Fibroblast of villous mesenchyme (primary cell): ENCODE results near the gene CLSTN1. TPM values are rescaled to one million over a fixed set of nuclear protein-coding genes. Genes with fewer than 3 reads are reported as not detected.

Source experiments
- DNase-seq: peaks from one replicate; pipeline ENCODE4 v3.0.0-alpha.2; 2010; ENCODE audit warnings: low read depth
- H3K4me3 ChIP-seq: 2 replicates; pipeline ENCODE4 v1.5.1; 2011; ENCODE audit warnings: low read depth, mild to moderate bottlenecking, low read length
- total RNA-seq: library from RNA; depleted of rRNA; stranded (reverse); fragments of >200 nt; gene quantifications from 2 replicates; pipeline ENCODE4 v1.2.3, GENCODE V29; 2012
- TF ChIP-seq, protein P1 (sequence below): IDR thresholded peaks from 2 replicates; pipeline ENCODE4 v1.5.1; 2012; ENCODE audit warnings: low read depth, mild to moderate bottlenecking, low read length; ENCODE audit not compliant: insufficient read depth

Gene CLSTN1
- total RNA-seq, 1 donor, result 126 TPM

DNA sequence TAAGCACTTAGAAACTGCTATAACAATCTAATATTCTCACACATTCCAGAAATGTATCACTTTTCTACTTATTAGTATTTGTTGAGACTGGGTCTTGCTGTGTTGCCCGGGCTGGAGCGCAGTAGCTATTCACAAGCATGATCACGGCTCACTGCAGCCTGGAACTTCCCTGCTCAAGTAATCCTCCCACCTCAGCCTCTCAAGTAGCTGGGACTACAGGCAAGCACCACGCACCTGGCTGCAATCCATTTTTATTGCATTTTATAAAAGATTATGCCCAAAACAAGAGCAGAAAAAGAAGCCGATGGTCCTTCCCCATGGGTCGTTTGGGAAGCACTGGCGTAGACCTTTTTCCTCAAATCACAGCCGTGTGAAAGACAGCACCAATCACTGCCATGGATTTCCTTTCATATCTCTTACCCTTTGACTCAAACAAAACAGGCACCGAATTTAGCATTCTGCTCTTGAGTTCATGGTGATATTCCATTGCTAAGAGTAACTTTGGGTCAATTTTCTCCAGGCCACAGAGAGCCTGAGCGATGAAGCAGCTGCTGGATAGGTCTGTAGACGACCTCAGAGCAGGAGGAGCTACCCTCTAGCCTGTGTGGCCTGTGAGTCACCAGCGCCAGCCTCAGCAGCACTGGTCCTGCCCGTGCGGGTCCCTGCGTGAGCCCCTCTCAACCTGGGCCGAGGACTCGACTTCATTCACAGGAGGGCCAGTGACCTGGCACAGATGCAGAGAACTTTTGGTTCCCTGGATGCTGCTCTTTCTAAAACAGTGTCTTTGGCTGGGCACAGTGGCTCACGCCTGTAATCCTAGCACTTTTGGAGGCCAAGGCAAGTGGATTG lies 91.4 kb downstream of the CLSTN1 start:
- TF ChIP-seq, protein P1, sequence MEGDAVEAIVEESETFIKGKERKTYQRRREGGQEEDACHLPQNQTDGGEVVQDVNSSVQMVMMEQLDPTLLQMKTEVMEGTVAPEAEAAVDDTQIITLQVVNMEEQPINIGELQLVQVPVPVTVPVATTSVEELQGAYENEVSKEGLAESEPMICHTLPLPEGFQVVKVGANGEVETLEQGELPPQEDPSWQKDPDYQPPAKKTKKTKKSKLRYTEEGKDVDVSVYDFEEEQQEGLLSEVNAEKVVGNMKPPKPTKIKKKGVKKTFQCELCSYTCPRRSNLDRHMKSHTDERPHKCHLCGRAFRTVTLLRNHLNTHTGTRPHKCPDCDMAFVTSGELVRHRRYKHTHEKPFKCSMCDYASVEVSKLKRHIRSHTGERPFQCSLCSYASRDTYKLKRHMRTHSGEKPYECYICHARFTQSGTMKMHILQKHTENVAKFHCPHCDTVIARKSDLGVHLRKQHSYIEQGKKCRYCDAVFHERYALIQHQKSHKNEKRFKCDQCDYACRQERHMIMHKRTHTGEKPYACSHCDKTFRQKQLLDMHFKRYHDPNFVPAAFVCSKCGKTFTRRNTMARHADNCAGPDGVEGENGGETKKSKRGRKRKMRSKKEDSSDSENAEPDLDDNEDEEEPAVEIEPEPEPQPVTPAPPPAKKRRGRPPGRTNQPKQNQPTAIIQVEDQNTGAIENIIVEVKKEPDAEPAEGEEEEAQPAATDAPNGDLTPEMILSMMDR, result no peak
- H3K4me3 ChIP-seq, result no peak overlapping the region
- DNase-seq, result no peak

DNA sequence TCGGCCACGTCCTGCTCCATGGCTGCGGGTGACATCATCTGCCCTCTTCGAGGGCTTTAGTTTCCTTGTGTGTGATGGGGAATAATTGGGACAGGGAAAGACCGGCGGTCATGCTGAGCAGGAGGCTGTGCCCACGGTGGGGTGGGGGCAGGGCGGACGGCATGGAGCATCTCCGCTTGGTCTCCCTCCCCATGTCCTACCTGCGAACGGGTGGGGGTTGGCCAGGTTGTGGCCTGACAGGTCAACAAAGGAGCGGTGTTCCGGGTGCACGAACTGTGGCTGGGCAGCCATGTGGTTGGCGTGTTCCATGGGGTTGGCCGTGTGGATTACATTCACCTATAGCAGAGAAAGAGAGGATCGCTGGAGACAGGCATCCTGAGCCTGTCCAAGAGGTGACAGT lies 92.2 kb downstream of the CLSTN1 start:
- TF ChIP-seq, protein P1, result no peak
- no peak for DNase-seq

DNA sequence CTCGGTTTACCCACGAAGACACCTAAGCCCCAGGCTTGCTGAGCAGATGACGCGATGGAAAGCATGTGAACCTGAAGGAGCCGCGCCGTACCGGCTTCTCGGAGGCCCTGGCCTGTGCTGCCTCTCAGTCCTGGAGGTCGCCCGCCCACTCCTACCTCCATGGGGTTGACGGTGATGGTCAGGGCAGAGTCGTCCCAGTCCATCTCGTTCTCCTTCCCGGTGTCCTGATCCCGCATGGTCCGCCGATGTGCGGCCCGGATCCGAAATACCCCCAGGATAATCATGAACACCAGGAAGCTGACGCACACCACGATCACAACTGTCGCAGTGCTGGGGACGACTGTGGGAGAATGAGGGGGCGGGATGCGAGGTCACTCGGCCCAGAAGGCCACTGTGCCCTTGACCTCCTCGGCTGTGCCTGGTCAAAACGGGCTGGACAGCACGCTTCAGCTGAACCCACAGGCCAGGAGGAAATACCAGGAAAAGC lies 92.7 kb downstream of the CLSTN1 start:
- no peak overlapping the region for H3K4me3 ChIP-seq
- DNase-seq, result no peak
- TF ChIP-seq, protein P1, result no peak

More for the DNA sequence above, 92.2 kb downstream of the CLSTN1 start:
- H3K4me3 ChIP-seq, result no peak overlapping the region

DNA sequence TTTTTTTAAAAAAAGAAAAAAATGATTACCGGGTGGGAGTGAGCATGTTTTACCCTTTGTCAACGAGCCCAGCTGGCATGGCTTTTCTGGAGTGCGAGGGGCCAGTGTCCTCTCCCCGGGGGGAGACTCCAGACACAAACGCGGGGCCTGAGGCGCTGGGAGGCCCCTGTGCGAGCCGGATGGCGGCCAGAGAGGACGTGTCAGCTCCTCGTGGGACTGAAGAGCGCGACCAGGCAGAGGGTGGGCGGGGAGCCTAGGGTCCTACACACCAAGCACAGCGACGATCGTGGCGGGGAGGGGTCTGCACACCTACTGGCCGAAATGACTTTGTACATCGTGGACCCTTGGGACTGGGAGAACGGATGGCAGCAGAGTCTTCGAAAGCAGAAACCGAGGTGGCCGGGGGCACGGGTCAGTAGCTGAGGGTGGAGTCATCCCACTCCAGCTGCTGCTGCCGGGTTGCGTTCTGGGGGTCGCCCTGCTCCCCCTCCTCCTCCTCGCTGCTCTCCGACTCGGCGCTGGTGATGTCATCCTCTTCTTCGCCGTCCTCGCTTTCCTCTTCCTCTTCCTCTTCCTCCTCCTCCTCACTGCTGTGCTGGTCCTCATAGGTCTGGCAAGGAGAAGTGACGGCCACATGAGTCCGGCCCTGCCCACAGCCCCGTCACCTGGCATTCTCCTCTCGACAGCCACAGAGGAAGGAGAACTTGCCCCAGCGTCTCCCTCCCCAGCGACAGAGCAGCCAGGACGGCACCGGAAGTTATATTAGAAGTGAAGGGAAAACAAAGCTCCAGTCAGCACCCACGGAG lies 93.5 kb downstream of the CLSTN1 start:
- DNase-seq, result no peak
- H3K4me3 ChIP-seq, result no peak overlapping the region
- TF ChIP-seq, protein P1, result no peak

DNA sequence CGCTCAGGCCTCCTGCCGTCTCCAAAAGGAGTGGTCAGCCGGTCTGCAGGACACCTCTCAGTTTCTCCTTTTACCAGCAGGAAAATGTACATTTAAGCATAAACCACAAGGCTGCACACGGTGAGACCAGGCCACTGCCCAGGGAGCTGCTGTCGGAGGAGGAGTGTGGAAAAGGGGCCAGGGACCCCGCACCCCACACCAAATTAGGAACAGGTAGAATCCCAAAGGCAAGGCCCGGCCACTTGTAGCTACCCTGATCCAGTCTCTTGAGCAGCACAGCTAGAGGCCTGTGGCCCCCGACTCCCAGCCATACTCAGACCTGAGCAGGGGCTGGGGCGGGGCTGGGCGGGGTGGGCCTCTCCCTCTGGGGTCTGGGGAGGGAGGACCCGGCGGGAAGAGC lies 94.2 kb downstream of the CLSTN1 start:
- TF ChIP-seq, protein P1, result no peak
- no peak for DNase-seq
- no peak overlapping the region for H3K4me3 ChIP-seq

DNA sequence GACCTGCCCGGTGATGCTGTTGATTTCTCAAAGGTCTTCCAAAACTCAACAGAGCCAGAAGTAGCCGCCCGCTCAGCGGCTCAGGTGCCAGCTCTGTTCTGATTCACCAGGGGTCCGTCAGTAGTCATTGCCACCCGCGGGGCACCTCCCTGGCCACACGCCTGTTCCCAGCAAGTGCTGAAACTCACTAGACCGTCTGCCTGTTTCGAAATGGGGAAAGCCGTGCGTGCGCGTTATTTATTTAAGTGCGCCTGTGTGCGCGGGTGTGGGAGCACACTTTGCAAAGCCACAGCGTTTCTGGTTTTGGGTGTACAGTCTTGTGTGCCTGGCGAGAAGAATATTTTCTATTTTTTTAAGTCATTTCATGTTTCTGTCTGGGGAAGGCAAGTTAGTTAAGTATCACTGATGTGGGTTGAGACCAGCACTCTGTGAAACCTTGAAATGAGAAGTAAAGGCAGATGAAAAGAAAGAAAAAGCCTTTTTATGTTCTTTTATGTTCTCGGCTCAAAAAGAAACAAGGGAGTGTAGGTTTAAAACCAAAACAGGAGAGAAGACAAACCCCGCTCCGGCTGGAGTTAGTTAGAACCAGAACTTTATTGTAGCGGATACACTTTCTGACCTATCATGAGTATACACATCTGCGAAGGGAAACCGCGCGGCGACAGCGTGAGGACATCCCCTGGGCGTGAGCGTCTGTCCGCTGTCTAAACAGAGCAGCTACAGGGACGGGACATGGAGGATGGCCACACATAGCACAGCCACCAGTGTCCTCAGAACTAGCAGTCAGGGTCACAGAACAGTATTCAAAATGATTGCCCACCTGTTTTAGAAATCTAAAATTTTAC lies 95.1 kb downstream of the CLSTN1 start:
- H3K4me3 ChIP-seq, result no peak overlapping the region
- TF ChIP-seq, protein P1, result no peak
- no peak for DNase-seq
